ENCODE measurements around the gene ZSWIM1. TPM values are rescaled to one million over a fixed set of nuclear protein-coding genes. Genes with fewer than 3 reads are reported as not detected.
A peak's percentile ranks its signal among the peaks of the same experiment; 100 is the strongest.

Gene ZSWIM1
- total and polyA plus RNA-seq, 2 of the 13 experiments (the other 11 are each of a cell fraction or from before 2014, with no cell fraction given), result 9.5 to 11.7 TPM

- TF ChIP-seq LCORL (IDR thresholded peaks at IDR 0.05), result no peak
- no peak; the same call in 1 of the 2 replicates for TF ChIP-seq LCORL (CRISPR knock-in tag; IDR thresholded peaks at IDR 0.05)
- TF ChIP-seq ZNF446 (CRISPR knock-in tag; IDR thresholded peaks at IDR 0.05), result no peak
- TF ChIP-seq SPEN (CRISPR knock-in tag; IDR thresholded peaks at IDR 0.05; ENCODE audit: low read depth), result no peak
- TF ChIP-seq ZNF704 (CRISPR knock-in tag; IDR thresholded peaks at IDR 0.05; ENCODE audit: borderline replicate concordance), result no peak
- no peak for TF ChIP-seq ZSCAN5A (CRISPR knock-in tag; IDR thresholded peaks at IDR 0.05; ENCODE audit: borderline replicate concordance)
- TF ChIP-seq ZKSCAN5 (CRISPR knock-in tag; IDR thresholded peaks at IDR 0.05), result no peak
- TF ChIP-seq NFYB (CRISPR knock-in tag; IDR thresholded peaks at IDR 0.05), result no peak
- TF ChIP-seq ZNF768 (CRISPR knock-in tag; IDR thresholded peaks at IDR 0.05), result no peak; the same call in 1 of the 2 replicates
- TF ChIP-seq MEIS1 (CRISPR knock-in tag; IDR thresholded peaks at IDR 0.05; ENCODE audit: borderline replicate concordance), result peak; percentile 80
- no peak for TF ChIP-seq USF2 (IDR thresholded peaks at IDR 0.05; ENCODE audit: low read depth, low read length)
- no peak; the same call in 1 of the 2 replicates for TF ChIP-seq USF2 (CRISPR knock-in tag; IDR thresholded peaks at IDR 0.05; ENCODE audit: borderline replicate concordance)
- TF ChIP-seq TFDP1 (CRISPR knock-in tag; IDR thresholded peaks at IDR 0.05; ENCODE audit: borderline replicate concordance), result no peak
- TF ChIP-seq ZSCAN12 (CRISPR knock-in tag; IDR thresholded peaks at IDR 0.05), result no peak
- no peak for TF ChIP-seq CEBPG (CRISPR knock-in tag; IDR thresholded peaks at IDR 0.05)
- TF ChIP-seq SRSF9 (IDR thresholded peaks at IDR 0.05; ENCODE audit: borderline replicate concordance, insufficient read depth, low read depth, low read length, poor library complexity, severe bottlenecking), result no peak
- no peak for TF ChIP-seq ZNF749 (CRISPR knock-in tag; IDR thresholded peaks at IDR 0.05; ENCODE audit: borderline replicate concordance)
- TF ChIP-seq ZNF619 (CRISPR knock-in tag; IDR thresholded peaks at IDR 0.05), result 0 out of 2 replicates have a peak, but pooled peaks have one; percentile 22
- TF ChIP-seq PLSCR1 (CRISPR knock-in tag; IDR thresholded peaks at IDR 0.05; ENCODE audit: borderline replicate concordance), result no peak
- no peak for TF ChIP-seq ZNF143 (CRISPR knock-in tag; IDR thresholded peaks at IDR 0.05)
- no peak for TF ChIP-seq ZNF138 (CRISPR knock-in tag; IDR thresholded peaks at IDR 0.05; ENCODE audit: low read depth)
Observed at GRCh38 chr20:45911486-45912343, 30.7 kb downstream of the ZSWIM1 start, which contains the start of gene PLTP (continued).
